Myometrial cell (primary cell): ENCODE data around the gene DNTTIP2. TPM values are rescaled to one million over a fixed set of nuclear protein-coding genes. Genes with fewer than 3 reads are reported as not detected.

Experiments
- total RNA-seq: library from RNA; depleted of rRNA; stranded (reverse); fragments of >200 nt; gene quantifications from 2 replicates; pipeline ENCODE4 v1.2.3, GENCODE V29; 2015

The DNTTIP2 gene, protein sequence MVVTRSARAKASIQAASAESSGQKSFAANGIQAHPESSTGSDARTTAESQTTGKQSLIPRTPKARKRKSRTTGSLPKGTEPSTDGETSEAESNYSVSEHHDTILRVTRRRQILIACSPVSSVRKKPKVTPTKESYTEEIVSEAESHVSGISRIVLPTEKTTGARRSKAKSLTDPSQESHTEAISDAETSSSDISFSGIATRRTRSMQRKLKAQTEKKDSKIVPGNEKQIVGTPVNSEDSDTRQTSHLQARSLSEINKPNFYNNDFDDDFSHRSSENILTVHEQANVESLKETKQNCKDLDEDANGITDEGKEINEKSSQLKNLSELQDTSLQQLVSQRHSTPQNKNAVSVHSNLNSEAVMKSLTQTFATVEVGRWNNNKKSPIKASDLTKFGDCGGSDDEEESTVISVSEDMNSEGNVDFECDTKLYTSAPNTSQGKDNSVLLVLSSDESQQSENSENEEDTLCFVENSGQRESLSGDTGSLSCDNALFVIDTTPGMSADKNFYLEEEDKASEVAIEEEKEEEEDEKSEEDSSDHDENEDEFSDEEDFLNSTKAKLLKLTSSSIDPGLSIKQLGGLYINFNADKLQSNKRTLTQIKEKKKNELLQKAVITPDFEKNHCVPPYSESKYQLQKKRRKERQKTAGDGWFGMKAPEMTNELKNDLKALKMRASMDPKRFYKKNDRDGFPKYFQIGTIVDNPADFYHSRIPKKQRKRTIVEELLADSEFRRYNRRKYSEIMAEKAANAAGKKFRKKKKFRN
- total RNA-seq: 17.4 and 22.8 TPM in 2 replicates

DNA sequence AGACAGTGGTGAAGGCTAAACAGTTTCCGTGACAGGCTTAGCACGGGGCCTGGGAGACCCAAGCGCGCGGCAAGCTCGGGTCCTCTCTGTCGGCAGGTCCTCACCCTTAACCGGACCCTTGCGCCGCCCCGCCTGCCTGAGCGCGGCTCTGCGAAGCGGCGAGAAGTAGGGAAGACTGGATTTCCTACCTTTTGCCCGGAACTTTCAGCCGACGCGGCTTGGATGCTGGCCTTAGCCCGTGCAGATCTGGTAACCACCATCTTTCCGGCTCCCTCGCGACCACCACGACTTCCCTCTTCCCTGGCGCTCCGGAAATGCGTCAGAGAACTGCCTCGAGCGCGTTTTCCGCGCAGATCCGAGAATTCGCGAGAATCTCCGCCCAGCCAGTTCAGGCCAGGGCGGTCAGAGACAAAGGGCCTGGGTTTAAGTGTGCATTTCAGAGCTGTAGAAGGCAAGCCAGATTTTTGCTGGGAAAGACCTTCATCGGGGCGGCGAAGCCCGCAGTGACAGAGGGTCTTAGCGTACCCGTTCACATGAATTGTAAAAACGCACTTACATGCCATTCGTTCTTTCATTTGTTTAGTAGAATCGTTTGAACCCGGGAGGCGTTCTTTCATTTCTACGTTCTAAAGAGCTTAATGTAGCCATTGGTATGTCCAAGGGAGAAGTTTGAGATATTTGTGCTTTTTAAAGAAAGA is at the start of gene DNTTIP2:
DNTTIP2 (minus strand) TSS at position 318 of the 698 bp plus-strand sequence; CDS start at position 260, 58 bp downstream.

DNA sequence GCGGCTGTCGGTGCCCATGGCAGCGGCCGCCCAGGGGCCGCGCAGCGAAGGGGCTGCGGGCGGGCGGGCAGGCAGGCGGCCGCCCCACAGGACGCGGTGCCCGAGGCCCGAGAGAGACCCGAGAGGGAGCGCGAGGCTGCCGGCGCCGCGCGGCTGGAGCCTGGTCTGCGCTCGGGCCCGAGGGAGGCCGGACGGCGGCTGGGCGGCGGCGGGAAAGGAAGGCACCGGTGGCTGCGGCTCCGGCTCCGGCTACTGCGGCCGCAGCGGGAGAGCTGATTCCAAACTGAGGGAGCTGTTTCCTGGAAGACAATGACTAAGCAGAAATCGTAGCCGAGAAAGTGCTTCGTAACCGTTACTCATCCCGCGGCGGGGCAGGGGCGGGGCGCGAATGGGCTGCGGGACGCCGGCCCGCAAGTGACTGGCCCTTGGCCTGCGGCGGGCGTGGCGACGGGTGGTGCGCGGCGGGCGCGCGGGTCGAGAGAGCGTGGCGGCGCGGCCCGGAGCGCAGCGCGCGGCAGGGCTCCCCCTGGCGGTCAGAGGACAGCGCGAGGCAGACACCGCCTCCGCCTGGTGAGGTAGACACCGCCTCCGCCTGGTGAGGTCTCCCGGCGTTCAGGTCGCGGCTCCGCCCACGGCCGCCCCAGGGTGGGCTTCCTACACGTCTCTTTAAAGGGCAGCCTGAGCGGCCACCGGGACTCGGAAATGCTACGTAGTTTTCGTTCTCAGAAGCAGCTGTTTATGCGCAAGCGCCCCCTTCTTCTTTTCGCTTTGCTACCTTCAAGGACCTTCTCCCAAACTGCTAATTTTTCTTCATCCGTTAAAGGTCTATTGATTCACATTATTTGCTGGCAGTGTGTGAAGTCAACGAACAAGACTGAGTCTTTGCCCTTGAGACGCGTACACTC is 30.4 kb upstream of the DNTTIP2 start, which contains the start of gene GCLM:
GCLM (minus strand) TSS at position 285 of the 905 bp plus-strand sequence; CDS start at position 18, 267 bp downstream.

Other genes with a start within 250 kb of the DNTTIP2 start
- gene BCAR3, start 197.4 kb downstream of the DNTTIP2 start, total RNA-seq: 14.0 and 21.6 TPM in 2 replicates
- gene GCLM, start 30.2 kb upstream of the DNTTIP2 start, total RNA-seq: 15.0 and 16.5 TPM in 2 replicates
- gene ABCA4, start 241.9 kb upstream of the DNTTIP2 start, total RNA-seq: under 0.01 TPM in 2 replicates